IMR-90 (cell line): ENCODE results near the gene FIBCD1. TPM values are rescaled to one million over a fixed set of nuclear protein-coding genes. Genes with fewer than 3 reads are reported as not detected.

ENCODE experiments used
- ATAC-seq: fragments of 200-7000 bp; cut with Tn5 transposase; 2 replicates; pipeline ENCODE4 v1.9.1; 2020; ENCODE audit warnings: low read depth, mild to moderate bottlenecking, moderate library complexity
- BruUV-seq: library from RNA; stranded (reverse); fragments of 400-500 nt; replicated peaks from 2 replicates; lab custom pipeline; 2021; lab: Mats Ljungman, UMichigan
- CTCF ChIA-PET: fragments of 300-600 bp; formaldehyde crosslinking; extraction: SDS; loops from one replicate; lab custom pipeline; 2021; ENCODE audit warnings: antibody characterized with exemption; lab: Yijun Ruan, JAX
- POLR2A ChIA-PET: fragments of 300-600 bp; sonication (Branson Sonifier 250); formaldehyde crosslinking; loops from one replicate; lab custom pipeline; 2022; ENCODE audit warnings: antibody characterized with exemption; ENCODE audit not compliant: unreplicated experiment; lab: Charles Lee
- DNase-seq: peaks from one replicate; pipeline ENCODE4 v3.0.0; 2013
- H2AFZ ChIP-seq: replicated peaks from 2 replicates; pipeline ENCODE3; 2013; ENCODE audit warnings: low read length, mild to moderate bottlenecking; ENCODE audit not compliant: poor library complexity
- H2AK5ac ChIP-seq: 2 replicates; pipeline ENCODE4 v1.6.1; 2013; ENCODE audit warnings: low read depth, low read length, inconsistent platforms
- H2AK9ac ChIP-seq: replicated peaks from 2 replicates; pipeline ENCODE3; 2013; ENCODE audit warnings: mild to moderate bottlenecking, low read depth, low read length, moderate library complexity; ENCODE audit not compliant: poor library complexity
- H2BK120ac ChIP-seq: 2 replicates; pipeline ENCODE4 v1.6.1; 2013; ENCODE audit warnings: low read depth, low read length, inconsistent platforms
- H2BK15ac ChIP-seq: 3 replicates; pipeline ENCODE4 v1.6.1; 2013; ENCODE audit warnings: low read depth, low read length, inconsistent platforms
- H2BK20ac ChIP-seq: 2 replicates; pipeline ENCODE4 v1.6.1; 2013; ENCODE audit warnings: low read depth, mild to moderate bottlenecking, inconsistent platforms, low read length, moderate library complexity
- H2BK5ac ChIP-seq: 2 replicates; pipeline ENCODE4 v1.6.1; 2013; ENCODE audit warnings: mild to moderate bottlenecking, low read depth, low read length, inconsistent platforms; ENCODE audit not compliant: poor library complexity, severe bottlenecking
- H3K14ac ChIP-seq: replicated peaks from 2 replicates; pipeline ENCODE4 v1.6.1; 2013; ENCODE audit warnings: low read depth, low read length, inconsistent platforms
- H3K18ac ChIP-seq: 2 replicates; pipeline ENCODE4 v1.6.1; 2013; ENCODE audit warnings: low read depth, low read length, control low read depth
- H3K23ac ChIP-seq: 2 replicates; pipeline ENCODE4 v1.6.1; 2013; ENCODE audit warnings: low read depth, low read length, inconsistent platforms
- H3K27ac ChIP-seq: 2 replicates; pipeline ENCODE4 v1.5.1; 2013; ENCODE audit warnings: mild to moderate bottlenecking, control low read depth, low read length; ENCODE audit not compliant: insufficient read depth
- H3K27me3 ChIP-seq: 2 replicates; pipeline ENCODE4 v1.6.1; 2013; ENCODE audit warnings: low read length; ENCODE audit not compliant: control insufficient read depth, insufficient read depth
- H3K36me3 ChIP-seq: 2 replicates; pipeline ENCODE4 v1.6.1; 2013; ENCODE audit warnings: low read length, mixed read lengths; ENCODE audit not compliant: control insufficient read depth, insufficient read depth
- H3K4ac ChIP-seq: 2 replicates; pipeline ENCODE4 v1.6.1; 2013; ENCODE audit warnings: low read depth, low read length, inconsistent platforms
- H3K4me1 ChIP-seq: 2 replicates; pipeline ENCODE4 v1.6.1; 2013; ENCODE audit warnings: low read length, mixed read lengths; ENCODE audit not compliant: control insufficient read depth, insufficient read depth
- H3K4me2 ChIP-seq: 2 replicates; pipeline ENCODE4 v1.6.1; 2013; ENCODE audit warnings: low read depth, mild to moderate bottlenecking, control low read depth, low read length, moderate library complexity
- H3K4me3 ChIP-seq: 2 replicates; pipeline ENCODE4 v1.5.1; 2013; ENCODE audit warnings: low read depth, mild to moderate bottlenecking, control low read depth, low read length, moderate library complexity; ENCODE audit not compliant: insufficient read depth
- H3K56ac ChIP-seq: 2 replicates; pipeline ENCODE4 v1.6.1; 2013; ENCODE audit warnings: low read length, inconsistent platforms; ENCODE audit not compliant: insufficient read depth; ENCODE audit errors: extremely low read depth
- H3K79me1 ChIP-seq, 2 experiments: 2 replicates each; pipeline ENCODE4 v1.6.1; 2013; ENCODE audit warnings: low read length in 2 of 2, inconsistent platforms in 1 of 2, low read depth in 1 of 2
- H3K9ac ChIP-seq: 2 replicates; pipeline ENCODE4 v1.6.1; 2013; ENCODE audit warnings: low read depth, low read length, control low read depth
- H3K9me1 ChIP-seq: 2 replicates; pipeline ENCODE4 v1.6.1; 2013; ENCODE audit warnings: low read length, inconsistent platforms; ENCODE audit not compliant: insufficient read depth
- H3K9me3 ChIP-seq: 2 replicates; pipeline ENCODE4 v1.6.1; 2013; ENCODE audit warnings: low read length; ENCODE audit not compliant: control insufficient read depth, insufficient read depth
- H4K20me1 ChIP-seq: 2 replicates; pipeline ENCODE4 v1.6.1; 2013; ENCODE audit warnings: low read length, inconsistent platforms; ENCODE audit not compliant: insufficient read depth
- H4K5ac ChIP-seq: 2 replicates; pipeline ENCODE4 v1.6.1; 2013; ENCODE audit warnings: mild to moderate bottlenecking, low read depth, low read length, control low read depth
- H4K8ac ChIP-seq, 2 experiments: 2 replicates each; pipeline ENCODE4 v1.6.1; 2013; ENCODE audit warnings: low read depth in 2 of 2, low read length in 2 of 2, control low read depth in 1 of 2, inconsistent platforms in 1 of 2
- H4K91ac ChIP-seq: 2 replicates; pipeline ENCODE4 v1.6.1; 2013; ENCODE audit warnings: low read depth, low read length, inconsistent platforms; ENCODE audit not compliant: insufficient read depth
- CHD1 ChIP-seq: IDR thresholded peaks from 2 replicates; pipeline ENCODE4 v1.6.1; 2012; ENCODE audit warnings: low read depth, low read length, improper control_type of control experiment
- ELK1 ChIP-seq: fragments of 150-350 bp; IDR thresholded peaks from 2 replicates; pipeline ENCODE4 v1.6.1; 2016; ENCODE audit warnings: low read depth, mild to moderate bottlenecking, low read length, moderate library complexity, borderline replicate concordance
- FOS ChIP-seq: fragments of 150-350 bp; IDR thresholded peaks from 2 replicates; pipeline ENCODE4 v1.6.1; 2016; ENCODE audit warnings: low read depth, low read length
- NFE2L2 ChIP-seq: fragments of 150-350 bp; IDR thresholded peaks from 2 replicates; pipeline ENCODE4 v1.6.1; 2016; ENCODE audit warnings: low read depth, mild to moderate bottlenecking, low read length
- RCOR1 ChIP-seq: IDR thresholded peaks from 2 replicates; pipeline ENCODE4 v1.6.1; 2012; ENCODE audit warnings: mild to moderate bottlenecking, low read length, improper control_type of control experiment; ENCODE audit not compliant: insufficient replicate concordance
- RFX5 ChIP-seq: IDR thresholded peaks from 2 replicates; pipeline ENCODE4 v1.8.0; 2012; ENCODE audit warnings: low read depth, mild to moderate bottlenecking, low read length, moderate library complexity
- WGBS, 2 experiments: methylation state at CpG; one replicate each; pipeline versions ENCODE4 v1.1.5 to v1.1.7; 2013; ENCODE audit warnings: missing lambda C conversion rate in 2 of 2; ENCODE audit not compliant: insufficient read length in 1 of 2; ENCODE audit errors: extremely low coverage in 2 of 2; 5-methylcytosine and 5-hydroxymethylcytosine counted together
- dilution Hi-C: fragments of 300-500 bp; cut with HindIII; formaldehyde crosslinking; loops from one replicate; pipeline ENCODE4 v1.14.3; 2018; ENCODE audit warnings: low sequenced_read_pairs; ENCODE audit not compliant: unreplicated experiment
- in situ Hi-C: fragments of 300-500 bp; cut with MboI; formaldehyde crosslinking; loops from 3 replicates; pipeline ENCODE4 v1.14.3; 2019; ENCODE audit warnings: low sequenced_read_pairs, inconsistent platforms, mixed read lengths
- intact Hi-C: fragments of 100-400 bp; cut with micrococcal nuclease; formaldehyde crosslinking; loops from 2 replicates; pipeline ENCODE4 v1.10.0; 2022
- polyA plus RNA-seq, 3 experiments: library from polyadenylated mRNA; depleted of rRNA; stranded (reverse); fragments of >200 nt; gene quantifications; 2 replicates each; pipeline ENCODE4 v1.2.3, GENCODE V29; 2012; ENCODE audit warnings: low replicate concordance in 1 of 3
- total RNA-seq: library from RNA; depleted of rRNA; stranded (reverse); fragments of >200 nt; gene quantifications from 2 replicates; pipeline ENCODE4 v1.2.3, GENCODE V29; 2012

Gene FIBCD1
- total and polyA plus RNA-seq, 2 of the 4 experiments (the other 2 are of a cell fraction) = 1.1 to 10.1 TPM

GRCh38 chr9:130939405-130940026, 469 bp upstream of the FIBCD1 start:
- Histone ChIP-seq H3K4ac (no peak overlapping the region), H3K18ac (no peak overlapping the region), H3K9ac (no peak overlapping the region), H2BK120ac (no peak overlapping the region), H3K36me3 (no peaks in the 10 kb centered on the region), H4K91ac (no peak overlapping the region), H3K14ac (no peak overlapping the region), H3K4me3 (peak overlapping the region; percentile 86), H3K27ac (no peak overlapping the region), H2AFZ (peak overlapping the region; percentile 89), H3K56ac (no peak overlapping the region), H3K9me3 (no peaks in the 10 kb centered on the region), H2BK15ac (no peak overlapping the region), H4K8ac (no peak overlapping the region), H3K9me1 (peaks cover 7% of the 10 kb centered on the region; the same call in 1 of the 2 replicates), H2AK9ac (no peak overlapping the region), H3K4me1 (peaks cover 16% of the 10 kb centered on the region), H3K79me1 (0 out of 4 replicates have a peak, but pooled peaks cover 0 to 3% of the 10 kb centered on the region in 2 experiments), H4K5ac (no peak overlapping the region), H2BK20ac (no peak overlapping the region), H3K27me3 (peaks cover 36% of the 10 kb centered on the region), H2BK5ac (no peak overlapping the region), H3K23ac (no peak overlapping the region), H2AK5ac (no peak overlapping the region), H4K20me1 (peaks cover 6% of the 10 kb centered on the region; the same call in 1 of the 2 replicates), H3K4me2 (peak overlapping the region; percentile 75)
- peak; percentile 11 for DNase-seq
- intact Hi-C loops (loop anchor here (2.0 to 5.0 kb wide), 4 partner anchors 47 to 237 kb away; no protein-coding TSS in a partner anchor), dilution Hi-C loops (no loop called here), in situ Hi-C loops (no loop called here)
- no TSS peak for BruUV-seq
- ATAC-seq = no peak
- CTCF ChIA-PET = no interaction called here
- POLR2A ChIA-PET = no interaction called here
- 1% methylated on average over 29 of the region's 75 CpGs; no CpG with 5 or more reads in 1 of the 2 experiments for WGBS, 2 experiments
- TF ChIP-seq RFX5 (no peak), NFE2L2 (no peak), ELK1 (no peak), CHD1 (no peak), FOS (no peak), RCOR1 (no peak)
